HL-60 (cell line): ENCODE results near the gene ANO6.

Experiments used
- DNase-seq, 2 experiments: peaks; one replicate each; pipeline ENCODE4 v3.0.0-alpha.2; 2010 to 2020; ENCODE audit warnings: low read depth in 1 of 2, low spot score in 1 of 2
- H3K27ac ChIP-seq: fragments of 250-450 bp; sonication (Bioruptor Pico); replicated peaks from 2 replicates; pipeline ENCODE4 v1.5.1; 2020; ENCODE audit warnings: mild to moderate bottlenecking, moderate library complexity
- H3K27me3 ChIP-seq: fragments of 250-450 bp; sonication (Bioruptor Pico); 2 replicates; pipeline ENCODE4 v1.5.1; 2021; ENCODE audit warnings: mild to moderate bottlenecking, moderate library complexity; ENCODE audit not compliant: insufficient read depth, poor library complexity, severe bottlenecking
- H3K4me3 ChIP-seq: replicated peaks from 2 replicates; pipeline ENCODE4 v1.5.1; 2011; ENCODE audit warnings: mild to moderate bottlenecking, control low read depth, low read length; ENCODE audit not compliant: insufficient read depth
- GABPA ChIP-seq: IDR thresholded peaks from 2 replicates; pipeline ENCODE4 v1.6.1; 2012; ENCODE audit warnings: low read depth
- POLR2AphosphoS5 ChIP-seq: IDR thresholded peaks from 2 replicates; pipeline ENCODE4 v1.6.1; 2012; ENCODE audit warnings: low read depth
- SPI1 ChIP-seq: IDR thresholded peaks from 2 replicates; pipeline ENCODE4 v1.6.1; 2012; ENCODE audit warnings: low read depth, mild to moderate bottlenecking, borderline replicate concordance
- TF ChIP-seq, protein P1 (sequence below): IDR thresholded peaks from 2 replicates; pipeline ENCODE4 v1.6.1; 2012; ENCODE audit warnings: low read depth; ENCODE audit not compliant: insufficient replicate concordance
- TF ChIP-seq, protein P2 (sequence below): IDR thresholded peaks from one replicate; pipeline ENCODE4 v1.5.1; 2011; ENCODE audit warnings: low read length, control low read depth, inconsistent platforms; ENCODE audit not compliant: insufficient read depth

The ANO6 gene

DNA sequence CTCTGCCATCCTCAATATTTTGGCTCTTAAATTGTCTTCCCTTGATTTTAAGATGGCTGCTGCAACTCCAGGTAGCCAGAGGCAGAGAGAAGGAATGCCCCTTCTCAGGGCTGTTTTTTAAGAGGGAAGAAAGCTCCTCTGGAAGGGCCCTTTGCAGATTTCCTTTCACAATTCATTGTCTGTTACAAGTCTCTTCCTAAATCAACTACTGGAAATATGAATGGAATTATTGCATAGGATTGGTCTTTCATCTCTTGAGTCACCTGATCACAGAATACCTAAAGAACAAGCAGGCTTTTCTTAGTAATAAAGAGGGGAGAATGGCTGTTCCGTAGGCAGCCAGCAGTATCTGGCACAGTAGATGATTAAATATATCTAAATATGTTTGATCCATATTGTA, 118.5 kb downstream of the ANO6 start:
- no peak overlapping the region for H3K27ac ChIP-seq
- no peak for DNase-seq
- H3K4me3 ChIP-seq = no peak overlapping the region
- no peaks in the 10 kb centered on the region for H3K27me3 ChIP-seq
- TF ChIP-seq SPI1 (no peak), POLR2AphosphoS5 (no peak), GABPA (no peak)
- TF ChIP-seq, protein P1, sequence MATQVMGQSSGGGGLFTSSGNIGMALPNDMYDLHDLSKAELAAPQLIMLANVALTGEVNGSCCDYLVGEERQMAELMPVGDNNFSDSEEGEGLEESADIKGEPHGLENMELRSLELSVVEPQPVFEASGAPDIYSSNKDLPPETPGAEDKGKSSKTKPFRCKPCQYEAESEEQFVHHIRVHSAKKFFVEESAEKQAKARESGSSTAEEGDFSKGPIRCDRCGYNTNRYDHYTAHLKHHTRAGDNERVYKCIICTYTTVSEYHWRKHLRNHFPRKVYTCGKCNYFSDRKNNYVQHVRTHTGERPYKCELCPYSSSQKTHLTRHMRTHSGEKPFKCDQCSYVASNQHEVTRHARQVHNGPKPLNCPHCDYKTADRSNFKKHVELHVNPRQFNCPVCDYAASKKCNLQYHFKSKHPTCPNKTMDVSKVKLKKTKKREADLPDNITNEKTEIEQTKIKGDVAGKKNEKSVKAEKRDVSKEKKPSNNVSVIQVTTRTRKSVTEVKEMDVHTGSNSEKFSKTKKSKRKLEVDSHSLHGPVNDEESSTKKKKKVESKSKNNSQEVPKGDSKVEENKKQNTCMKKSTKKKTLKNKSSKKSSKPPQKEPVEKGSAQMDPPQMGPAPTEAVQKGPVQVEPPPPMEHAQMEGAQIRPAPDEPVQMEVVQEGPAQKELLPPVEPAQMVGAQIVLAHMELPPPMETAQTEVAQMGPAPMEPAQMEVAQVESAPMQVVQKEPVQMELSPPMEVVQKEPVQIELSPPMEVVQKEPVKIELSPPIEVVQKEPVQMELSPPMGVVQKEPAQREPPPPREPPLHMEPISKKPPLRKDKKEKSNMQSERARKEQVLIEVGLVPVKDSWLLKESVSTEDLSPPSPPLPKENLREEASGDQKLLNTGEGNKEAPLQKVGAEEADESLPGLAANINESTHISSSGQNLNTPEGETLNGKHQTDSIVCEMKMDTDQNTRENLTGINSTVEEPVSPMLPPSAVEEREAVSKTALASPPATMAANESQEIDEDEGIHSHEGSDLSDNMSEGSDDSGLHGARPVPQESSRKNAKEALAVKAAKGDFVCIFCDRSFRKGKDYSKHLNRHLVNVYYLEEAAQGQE = no peak
- TF ChIP-seq, protein P2, sequence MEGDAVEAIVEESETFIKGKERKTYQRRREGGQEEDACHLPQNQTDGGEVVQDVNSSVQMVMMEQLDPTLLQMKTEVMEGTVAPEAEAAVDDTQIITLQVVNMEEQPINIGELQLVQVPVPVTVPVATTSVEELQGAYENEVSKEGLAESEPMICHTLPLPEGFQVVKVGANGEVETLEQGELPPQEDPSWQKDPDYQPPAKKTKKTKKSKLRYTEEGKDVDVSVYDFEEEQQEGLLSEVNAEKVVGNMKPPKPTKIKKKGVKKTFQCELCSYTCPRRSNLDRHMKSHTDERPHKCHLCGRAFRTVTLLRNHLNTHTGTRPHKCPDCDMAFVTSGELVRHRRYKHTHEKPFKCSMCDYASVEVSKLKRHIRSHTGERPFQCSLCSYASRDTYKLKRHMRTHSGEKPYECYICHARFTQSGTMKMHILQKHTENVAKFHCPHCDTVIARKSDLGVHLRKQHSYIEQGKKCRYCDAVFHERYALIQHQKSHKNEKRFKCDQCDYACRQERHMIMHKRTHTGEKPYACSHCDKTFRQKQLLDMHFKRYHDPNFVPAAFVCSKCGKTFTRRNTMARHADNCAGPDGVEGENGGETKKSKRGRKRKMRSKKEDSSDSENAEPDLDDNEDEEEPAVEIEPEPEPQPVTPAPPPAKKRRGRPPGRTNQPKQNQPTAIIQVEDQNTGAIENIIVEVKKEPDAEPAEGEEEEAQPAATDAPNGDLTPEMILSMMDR = no peak

DNA sequence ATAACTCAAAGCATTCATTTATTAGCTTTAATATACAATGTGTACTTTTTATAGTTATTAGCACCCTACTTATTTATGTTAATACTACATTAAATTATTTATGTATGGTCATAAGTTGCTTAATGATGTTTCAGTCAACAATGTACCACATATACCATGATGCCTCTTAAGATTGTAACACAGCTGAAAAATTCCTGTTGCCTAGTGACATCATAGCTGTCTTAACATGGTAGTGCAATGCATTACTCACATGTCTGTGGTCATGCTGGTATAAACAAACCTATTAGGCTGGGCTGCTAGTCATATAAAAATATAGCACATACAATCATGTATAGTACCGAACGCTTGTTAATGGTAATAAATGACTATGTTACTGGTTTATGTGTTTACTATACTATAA, 120.4 kb downstream of the ANO6 start:
- no peak overlapping the region for H3K27ac ChIP-seq
- H3K27me3 ChIP-seq = no peaks in the 10 kb centered on the region
- no peak overlapping the region for H3K4me3 ChIP-seq
- TF ChIP-seq SPI1 = no peak
- no peak for TF ChIP-seq POLR2AphosphoS5
- TF ChIP-seq GABPA = no peak
- TF ChIP-seq, protein P1 = no peak
- TF ChIP-seq, protein P2 = no peak
- DNase-seq = peak in 1 of 2 experiments; percentile 16

DNA sequence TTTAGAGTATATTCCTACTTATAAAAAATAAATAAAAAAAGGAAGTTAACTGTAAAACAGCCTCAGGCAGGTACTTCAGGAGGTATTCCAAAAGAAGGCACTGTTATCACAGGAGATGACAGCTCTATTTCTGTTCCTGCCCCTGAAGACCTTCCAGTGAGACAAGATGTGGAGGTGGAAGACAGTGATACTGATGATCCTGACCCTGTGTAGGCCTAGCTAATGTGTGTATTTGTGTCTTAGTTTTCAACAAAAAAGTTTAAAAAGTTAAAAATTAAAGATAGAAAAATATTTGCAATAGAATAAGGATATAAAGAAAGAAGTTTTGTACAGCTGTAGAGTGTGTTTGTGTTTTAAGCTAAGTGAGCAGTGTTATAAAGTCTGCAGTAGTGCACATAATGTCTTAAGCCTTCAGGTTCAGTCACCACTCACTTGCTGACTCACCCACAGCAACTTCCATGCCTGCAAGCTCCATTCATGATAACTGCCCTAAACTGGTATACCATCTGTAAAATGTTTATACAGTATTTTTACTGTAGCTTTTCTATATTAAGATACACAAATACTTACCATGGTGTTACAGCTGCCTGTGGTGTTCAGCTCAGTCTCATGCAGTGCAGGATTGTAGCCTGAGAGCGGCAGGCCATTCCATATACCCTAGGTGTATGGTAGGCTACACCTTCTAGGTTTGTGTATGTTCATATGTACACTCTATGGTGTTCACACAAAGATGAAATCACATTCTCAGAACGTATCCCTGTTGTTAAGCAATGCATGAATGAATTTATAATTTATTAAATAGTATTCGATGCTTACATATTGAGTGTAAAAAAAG, 121.1 kb downstream of the ANO6 start:
- no peak for DNase-seq
- TF ChIP-seq POLR2AphosphoS5 (no peak), GABPA (no peak), SPI1 (no peak)
- TF ChIP-seq, protein P1 = no peak
- TF ChIP-seq, protein P2 = no peak
- no peak overlapping the region for H3K4me3 ChIP-seq
- no peaks in the 10 kb centered on the region for H3K27me3 ChIP-seq
- H3K27ac ChIP-seq = no peak overlapping the region
